ENCODE results near the gene MYO1B. TPM values are rescaled to one million over a fixed set of nuclear protein-coding genes. Genes with fewer than 3 reads are reported as not detected.

The MYO1B gene
- total and polyA plus RNA-seq, 8 donors, result 136 to 305 (median 197) TPM

DNA sequence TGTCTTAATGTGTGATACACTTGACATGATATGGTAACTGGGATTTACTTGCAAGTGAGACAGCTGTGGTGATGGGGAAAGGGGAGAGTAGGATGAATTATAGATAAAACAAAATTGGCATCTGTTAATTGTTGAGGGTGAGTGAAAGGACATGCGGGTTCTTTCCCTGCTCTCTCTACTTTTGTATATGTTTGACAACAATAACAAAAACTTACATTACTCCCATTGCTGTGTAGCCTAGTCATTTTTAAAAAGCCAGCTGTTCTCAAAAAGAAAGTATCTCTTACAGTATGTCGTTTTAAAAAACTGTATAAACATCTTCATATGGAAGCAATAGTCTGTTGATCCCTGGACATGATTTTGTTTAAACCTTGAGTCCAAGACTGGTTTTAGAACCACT is 117.6 kb downstream of the MYO1B start:
- H3K27ac ChIP-seq, result no peak overlapping the region
- no peaks in the 10 kb centered on the region for H3K9me3 ChIP-seq
- H3K4me3 ChIP-seq, result no peak overlapping the region
- intact Hi-C loops (cut with DNase I), result no loop called here
- no peaks in the 10 kb centered on the region for H3K27me3 ChIP-seq
- ATAC-seq, result no peak
- TF ChIP-seq, protein P1, sequence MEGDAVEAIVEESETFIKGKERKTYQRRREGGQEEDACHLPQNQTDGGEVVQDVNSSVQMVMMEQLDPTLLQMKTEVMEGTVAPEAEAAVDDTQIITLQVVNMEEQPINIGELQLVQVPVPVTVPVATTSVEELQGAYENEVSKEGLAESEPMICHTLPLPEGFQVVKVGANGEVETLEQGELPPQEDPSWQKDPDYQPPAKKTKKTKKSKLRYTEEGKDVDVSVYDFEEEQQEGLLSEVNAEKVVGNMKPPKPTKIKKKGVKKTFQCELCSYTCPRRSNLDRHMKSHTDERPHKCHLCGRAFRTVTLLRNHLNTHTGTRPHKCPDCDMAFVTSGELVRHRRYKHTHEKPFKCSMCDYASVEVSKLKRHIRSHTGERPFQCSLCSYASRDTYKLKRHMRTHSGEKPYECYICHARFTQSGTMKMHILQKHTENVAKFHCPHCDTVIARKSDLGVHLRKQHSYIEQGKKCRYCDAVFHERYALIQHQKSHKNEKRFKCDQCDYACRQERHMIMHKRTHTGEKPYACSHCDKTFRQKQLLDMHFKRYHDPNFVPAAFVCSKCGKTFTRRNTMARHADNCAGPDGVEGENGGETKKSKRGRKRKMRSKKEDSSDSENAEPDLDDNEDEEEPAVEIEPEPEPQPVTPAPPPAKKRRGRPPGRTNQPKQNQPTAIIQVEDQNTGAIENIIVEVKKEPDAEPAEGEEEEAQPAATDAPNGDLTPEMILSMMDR (IDR thresholded peaks at IDR 0.05), result no peak
- H3K4me1 ChIP-seq, result peaks cover 0 to 9% of the 10 kb centered on the region in 2 donors
- no peak for DNase-seq
- peaks cover 0 to 11% of the 10 kb centered on the region in 2 donors for H3K36me3 ChIP-seq

DNA sequence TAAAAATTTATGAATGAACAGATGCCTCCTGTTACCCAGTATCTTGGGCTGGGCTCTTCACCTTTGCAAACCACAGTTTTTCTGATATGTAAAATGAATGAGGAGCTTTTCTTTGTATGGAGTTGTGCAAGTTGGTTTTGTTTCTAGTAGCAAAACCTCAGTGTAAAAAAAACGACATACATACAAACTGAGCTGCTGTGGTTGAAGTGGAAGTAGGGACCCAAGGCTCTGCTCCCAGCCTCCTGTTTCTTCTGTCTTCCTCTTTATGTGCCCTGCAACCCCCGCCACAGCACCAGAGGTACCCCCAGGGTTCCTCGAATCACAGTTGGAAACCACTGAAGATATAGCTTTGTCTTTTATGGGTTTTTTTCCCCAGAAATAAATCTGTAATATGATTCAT is 118.1 kb downstream of the MYO1B start:
- intact Hi-C loops (cut with DNase I), result no loop called here
- Histone ChIP-seq H3K27ac (no peak overlapping the region), H3K36me3 (peaks cover 0 to 11% of the 10 kb centered on the region in 2 donors), H3K4me3 (no peak overlapping the region), H3K9me3 (no peaks in the 10 kb centered on the region), H3K4me1 (peaks cover 0 to 6% of the 10 kb centered on the region in 2 donors), H3K27me3 (no peaks in the 10 kb centered on the region)
- TF ChIP-seq, protein P1 (IDR thresholded peaks at IDR 0.05), result no peak
- DNase-seq, result no peak
- ATAC-seq, result no peak

- no peaks in the 10 kb centered on the region for H3K9me3 ChIP-seq
- peaks cover 0 to 11% of the 10 kb centered on the region in 2 donors for H3K36me3 ChIP-seq
- TF ChIP-seq, protein P1 (IDR thresholded peaks at IDR 0.05), result no peak
- intact Hi-C loops (cut with DNase I), result no loop called here
- no peaks in the 10 kb centered on the region for H3K4me1 ChIP-seq
- ATAC-seq (no peak), DNase-seq (no peak)
- no peak overlapping the region for H3K4me3 ChIP-seq
- H3K27me3 ChIP-seq, result no peaks in the 10 kb centered on the region
- H3K27ac ChIP-seq, result no peak overlapping the region
Measured at GRCh38 chr2:191365089-191365488, 119.9 kb downstream of the MYO1B start.

GRCh38 chr2:191366199-191366598 is 121.0 kb downstream of the MYO1B start:
- H3K4me1 ChIP-seq, result no peaks in the 10 kb centered on the region
- intact Hi-C loops (cut with DNase I), result no loop called here
- ATAC-seq (no peak), DNase-seq (no peak)
- peak overlapping the region in 1 of 2 donors; percentile 11 for H3K27ac ChIP-seq
- no peaks in the 10 kb centered on the region for H3K27me3 ChIP-seq
- TF ChIP-seq, protein P1 (IDR thresholded peaks at IDR 0.05), result no peak
- H3K4me3 ChIP-seq, result no peak overlapping the region
- no peaks in the 10 kb centered on the region for H3K9me3 ChIP-seq
- H3K36me3 ChIP-seq, result peaks cover 0 to 11% of the 10 kb centered on the region in 2 donors

DNA sequence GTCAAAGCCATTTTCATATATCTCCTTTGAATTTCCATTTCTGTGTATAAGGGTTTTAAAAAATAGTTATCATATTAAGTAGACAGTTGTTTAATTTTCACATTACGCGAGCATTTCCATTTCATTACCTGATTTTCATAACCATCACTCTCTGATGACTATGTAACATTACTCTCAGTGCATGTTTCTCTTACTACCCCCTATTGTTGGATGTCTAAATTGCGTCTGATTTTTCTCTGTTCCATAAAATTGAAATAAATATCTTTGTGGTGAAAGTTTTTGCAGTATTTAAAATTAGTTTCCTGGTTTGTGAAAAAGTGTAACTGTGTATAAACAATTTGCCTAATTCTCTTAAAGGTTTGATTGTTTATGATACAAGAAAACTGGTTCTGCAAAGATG is 123.8 kb downstream of the MYO1B start:
- Histone ChIP-seq H3K4me1 (no peaks in the 10 kb centered on the region), H3K27me3 (no peaks in the 10 kb centered on the region), H3K27ac (no peak overlapping the region), H3K4me3 (no peak overlapping the region), H3K36me3 (peaks cover 0 to 12% of the 10 kb centered on the region in 2 donors), H3K9me3 (no peaks in the 10 kb centered on the region)
- TF ChIP-seq, protein P1 (IDR thresholded peaks at IDR 0.05), result no peak
- no peak for ATAC-seq
- no peak for DNase-seq
- intact Hi-C loops (cut with DNase I), result no loop called here

Measured in left lung (tissue), 10 donors.